Right cardiac atrium (tissue), 5 donors: Measurements from ENCODE around the gene GNAS-AS1. TPM values are rescaled to one million over a fixed set of nuclear protein-coding genes. Genes with fewer than 3 reads are reported as not detected.

Experiments
- ATAC-seq, 2 donors: fragments of 200-7000 bp; cut with Tn5 transposase; one replicate each; pipeline versions ENCODE4 v1.8.0 to v1.9.1; 2020; ENCODE audit warnings: moderate library complexity in 2 of 2, mild to moderate bottlenecking in 1 of 2
- DNase-seq, 3 donors: peaks; one replicate each; pipeline ENCODE4 v3.0.0-alpha.2; 2020
- H3K27ac ChIP-seq: one replicate; pipeline ENCODE4 v1.5.1; 2013; ENCODE audit warnings: mild to moderate bottlenecking, low read length, control low read depth, moderate library complexity
- H3K27me3 ChIP-seq: one replicate; pipeline ENCODE4 v1.6.1; 2013; ENCODE audit not compliant: control insufficient read depth, insufficient read depth
- H3K4me1 ChIP-seq: one replicate; pipeline ENCODE4 v1.6.1; 2013; ENCODE audit warnings: low read length; ENCODE audit not compliant: control insufficient read depth, insufficient read depth
- H3K4me3 ChIP-seq: one replicate; pipeline ENCODE4 v1.5.1; 2013; ENCODE audit warnings: low read length, control low read depth
- H3K9me3 ChIP-seq: one replicate; pipeline ENCODE4 v1.6.1; 2013; ENCODE audit warnings: low read length; ENCODE audit not compliant: control insufficient read depth
- WGBS: extraction: QIAGEN DNeasy Blood & Tissue Kit; methylation state at CpG from one replicate; pipeline ENCODE4 v1.1.7; 2013; 5-methylcytosine and 5-hydroxymethylcytosine counted together
- intact Hi-C, 4 donors: fragments of 100-400 bp; cut with DNase I; formaldehyde crosslinking; loops; one replicate each; pipeline versions ENCODE4 v1.11.0 to v1.14.0; 2022 to 2023
- polyA plus RNA-seq: library from polyadenylated mRNA; stranded (reverse); fragments of 200-250 nt; gene quantifications from one replicate; pipeline ENCODE4 v1.2.3, GENCODE V29; 2013
- total RNA-seq, 4 donors: library from RNA; stranded (reverse); fragmentation: NEBNext Ultra II Directional; extraction: Animal tissue kit (Norgen Biotek cat#: 25700); gene quantifications; one replicate each; pipeline ENCODE4 v1.2.1, GENCODE V29; 2021
- donor health status: healthy with polysubstance abuse.
- donor health status: DM: no; HTN: yes; CAD: no.
- donor health status: DM: no; HTN: no; CAD: no.
- donor health status: DM: no; HTN: yes; CAD: no; lungs with severe emphysema.
- donor health status: DM: yes; HTN: yes; CAD: no.

The GNAS-AS1 gene
- total and polyA plus RNA-seq, 5 donors = 0.32 to 0.74 (median 0.50) TPM

DNA sequence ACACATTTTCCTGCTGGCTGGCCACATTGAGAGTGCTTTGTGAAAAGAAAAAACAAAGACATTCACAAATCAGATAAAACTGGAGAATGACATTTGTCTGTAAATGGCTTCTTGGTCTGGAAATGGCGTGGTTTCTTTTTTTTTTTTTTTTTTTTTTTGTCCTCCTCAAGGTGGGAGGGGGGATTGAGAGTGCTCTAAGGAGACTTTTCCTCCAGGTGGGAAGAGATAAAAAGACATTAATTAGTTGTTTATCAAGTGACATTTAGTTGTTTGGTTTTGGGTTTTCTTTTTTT lies 42.2 kb upstream of the GNAS-AS1 start:
- no peak for DNase-seq
- Histone ChIP-seq H3K27ac (no peak overlapping the region), H3K9me3 (no peaks in the 10 kb centered on the region), H3K4me1 (peaks cover 3% of the 10 kb centered on the region), H3K4me3 (peak overlapping the region; percentile 100), H3K27me3 (no peaks in the 10 kb centered on the region)
- WGBS = 0% methylated on average over 1 of the region's 1 CpG
- intact Hi-C loops = loop anchor here (2.0 to 10.0 kb wide), 5 partner anchors 88 to 152 kb away; partner anchors contain the start of genes NELFCD (in 3 of the 4), ATP5F1E (in 2 of the 4), PRELID3B (in 1 of the 4) and TUBB1 (in 1 of the 4)
- ATAC-seq = no peak

DNA sequence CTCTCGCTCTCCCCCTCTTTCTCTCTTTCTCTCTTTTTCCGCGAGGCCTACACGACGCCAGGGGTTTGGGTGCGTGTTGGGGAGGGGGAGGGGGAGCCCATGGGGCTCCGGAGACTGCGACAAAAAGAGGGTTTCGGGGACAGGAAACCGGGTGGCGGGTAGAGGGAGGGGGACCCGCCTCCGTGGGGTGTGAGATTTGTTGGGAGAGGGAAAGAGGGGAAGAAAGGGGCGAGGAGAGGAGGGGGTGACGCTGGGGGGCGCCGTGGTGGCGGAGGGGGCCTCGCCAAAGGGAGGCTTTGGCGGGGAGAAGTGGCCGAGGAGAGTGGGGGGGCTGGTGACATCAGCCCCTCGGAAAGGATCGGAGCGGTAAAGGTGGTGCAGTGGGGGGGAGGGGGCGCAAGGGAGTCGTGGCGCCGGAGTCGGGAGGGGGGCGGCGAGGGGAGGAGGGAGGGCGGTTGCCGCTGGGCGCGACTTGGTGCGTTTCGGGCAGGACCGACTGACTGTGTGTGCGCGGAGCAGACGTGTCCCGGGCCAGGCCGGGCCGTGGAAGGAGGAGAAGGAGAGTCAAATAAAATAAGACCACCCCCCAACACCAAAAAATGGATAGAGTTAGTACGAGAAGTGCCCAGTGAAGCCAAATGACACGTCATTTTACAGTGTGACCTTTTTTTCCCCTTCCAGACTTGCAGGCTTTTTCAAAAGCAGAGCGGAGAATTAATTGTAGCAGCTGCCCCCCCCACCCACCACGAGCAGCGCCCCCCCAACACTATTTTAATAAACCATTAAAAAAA lies 41.6 kb upstream of the GNAS-AS1 start:
- peak overlapping the region; percentile 86 for H3K27ac ChIP-seq
- H3K4me3 ChIP-seq = peak overlapping the region; percentile 100
- peak; percentile 42 to 50 for ATAC-seq
- WGBS = under 1% methylated on average over 49 of the region's 49 CpGs
- intact Hi-C loops = loop anchor here (2.0 to 10.0 kb wide), 5 partner anchors 88 to 152 kb away; partner anchors contain the start of genes NELFCD (in 3 of the 4), ATP5F1E (in 2 of the 4), PRELID3B (in 1 of the 4) and TUBB1 (in 1 of the 4)
- DNase-seq = peak; percentile 79 to 92 (median 91)
- no peaks in the 10 kb centered on the region for H3K27me3 ChIP-seq
- no peaks in the 10 kb centered on the region for H3K9me3 ChIP-seq
- H3K4me1 ChIP-seq = peaks cover 3% of the 10 kb centered on the region

DNA sequence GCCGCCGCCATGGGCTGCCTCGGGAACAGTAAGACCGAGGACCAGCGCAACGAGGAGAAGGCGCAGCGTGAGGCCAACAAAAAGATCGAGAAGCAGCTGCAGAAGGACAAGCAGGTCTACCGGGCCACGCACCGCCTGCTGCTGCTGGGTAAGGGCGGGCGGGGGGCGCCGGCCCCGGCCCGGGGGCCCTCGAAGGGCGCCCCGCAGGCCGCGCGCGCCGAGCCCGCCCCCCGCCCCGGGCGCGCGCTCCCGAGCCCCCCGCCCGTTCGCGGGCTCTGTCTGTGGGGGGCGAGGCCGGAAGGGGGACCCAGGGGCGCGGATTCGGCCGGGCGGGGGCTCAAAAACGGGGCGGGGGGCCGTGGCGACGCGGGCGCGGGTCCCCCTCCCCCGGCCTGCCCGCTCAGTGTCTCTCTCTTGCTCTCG lies 41.0 kb upstream of the GNAS-AS1 start:
- Histone ChIP-seq H3K9me3 (no peaks in the 10 kb centered on the region), H3K27ac (peak overlapping the region; percentile 99), H3K4me1 (peaks cover 3% of the 10 kb centered on the region), H3K27me3 (no peaks in the 10 kb centered on the region), H3K4me3 (peak overlapping the region; percentile 100)
- no peak for ATAC-seq
- DNase-seq = peak; percentile 38 to 79 (median 71)
- WGBS = 1% methylated on average over 47 of the region's 55 CpGs
- intact Hi-C loops = loop anchor here (2.0 to 10.0 kb wide), 5 partner anchors 89 to 153 kb away; partner anchors contain the start of genes NELFCD (in 3 of the 4), ATP5F1E (in 2 of the 4), PRELID3B (in 1 of the 4) and TUBB1 (in 1 of the 4)

DNA sequence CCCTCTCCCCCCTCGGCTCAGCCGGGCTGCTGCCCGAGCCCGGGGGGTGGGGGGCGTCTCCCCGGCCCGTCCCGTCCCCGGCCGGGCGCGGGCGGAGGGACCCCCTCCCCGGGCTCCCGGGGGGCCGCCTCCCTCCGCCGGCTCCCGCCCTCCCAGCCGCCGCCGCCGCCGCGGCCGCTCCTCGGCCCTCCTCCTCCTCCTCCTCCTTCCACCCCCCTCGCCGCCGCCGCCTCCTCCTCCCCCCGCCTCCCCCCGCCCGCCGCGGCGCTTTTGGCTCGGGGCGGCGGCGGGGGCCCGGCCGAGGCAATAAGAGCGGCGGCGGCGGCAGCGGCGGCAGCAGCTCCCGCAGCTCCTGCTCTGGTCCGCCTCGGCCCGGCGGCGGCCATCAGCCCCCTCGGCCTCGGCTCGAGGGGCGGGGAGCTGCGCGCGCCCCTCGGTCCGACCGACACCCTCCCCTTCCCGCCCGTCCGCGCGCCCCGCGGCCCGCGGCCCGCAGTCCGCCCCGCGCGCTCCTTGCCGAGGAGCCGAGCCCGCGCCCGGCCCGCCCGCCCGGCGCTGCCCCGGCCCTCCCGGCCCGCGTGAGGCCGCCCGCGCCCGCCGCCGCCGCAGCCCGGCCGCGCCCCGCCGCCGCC lies 40.5 kb upstream of the GNAS-AS1 start:
- WGBS = under 1% methylated on average over 103 of the region's 105 CpGs
- intact Hi-C loops = loop anchor here (5.0 to 10.0 kb wide), 4 partner anchors 94 to 154 kb away; partner anchors contain the start of genes ATP5F1E (in 2 of the 4), NELFCD (in 2 of the 4), PRELID3B (in 1 of the 4) and TUBB1 (in 1 of the 4)

DNA sequence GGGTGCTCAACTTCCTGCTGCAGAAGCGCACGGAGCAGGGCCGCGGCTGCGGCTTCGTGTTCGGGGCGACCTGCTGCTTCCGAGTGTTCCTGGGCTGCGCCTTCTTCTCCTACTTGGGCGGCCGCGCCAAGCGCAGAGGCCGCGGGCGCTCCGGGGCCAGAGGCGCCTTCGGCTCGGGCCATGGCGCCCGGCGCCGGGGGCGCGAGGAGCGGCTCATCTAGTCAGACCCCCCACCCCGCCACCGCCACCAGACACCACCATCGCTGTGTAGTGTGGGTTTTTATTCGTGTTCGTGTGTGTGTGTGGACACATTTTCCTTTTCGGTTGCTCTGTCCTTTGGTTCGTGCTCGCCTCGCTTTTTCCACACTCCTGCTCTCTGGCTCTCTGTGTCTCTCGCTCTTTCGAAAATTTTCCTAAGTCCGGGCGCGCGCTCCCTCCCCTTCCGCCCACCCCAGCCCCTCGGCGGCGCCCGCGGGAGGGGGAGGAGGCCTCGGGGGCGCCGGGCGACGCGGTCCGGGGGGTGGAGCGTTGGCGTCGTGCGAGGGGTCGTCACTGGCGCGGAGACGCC lies 39.9 kb upstream of the GNAS-AS1 start:
- Histone ChIP-seq H3K4me3 (peak overlapping the region; percentile 100), H3K4me1 (no peaks in the 10 kb centered on the region), H3K9me3 (no peaks in the 10 kb centered on the region), H3K27ac (peak overlapping the region; percentile 76), H3K27me3 (no peaks in the 10 kb centered on the region)
- peak; percentile 83 to 86 for ATAC-seq
- intact Hi-C loops = loop anchor here (5.0 to 10.0 kb wide), 4 partner anchors 94 to 154 kb away; partner anchors contain the start of genes ATP5F1E (in 2 of the 4), NELFCD (in 2 of the 4), PRELID3B (in 1 of the 4) and TUBB1 (in 1 of the 4)
- under 1% methylated on average over 63 of the region's 64 CpGs for WGBS
- DNase-seq = peak; percentile 86 to 95 (median 93)

More for the DNA sequence above, 40.5 kb upstream of the GNAS-AS1 start:
- Histone ChIP-seq H3K4me3 (peak overlapping the region; percentile 100), H3K27me3 (no peaks in the 10 kb centered on the region), H3K4me1 (peaks cover under 1% of the 10 kb centered on the region), H3K27ac (peak overlapping the region; percentile 99), H3K9me3 (no peaks in the 10 kb centered on the region)
- peak; percentile 59 to 63 for ATAC-seq
- peak; percentile 84 to 92 (median 91) for DNase-seq

DNA sequence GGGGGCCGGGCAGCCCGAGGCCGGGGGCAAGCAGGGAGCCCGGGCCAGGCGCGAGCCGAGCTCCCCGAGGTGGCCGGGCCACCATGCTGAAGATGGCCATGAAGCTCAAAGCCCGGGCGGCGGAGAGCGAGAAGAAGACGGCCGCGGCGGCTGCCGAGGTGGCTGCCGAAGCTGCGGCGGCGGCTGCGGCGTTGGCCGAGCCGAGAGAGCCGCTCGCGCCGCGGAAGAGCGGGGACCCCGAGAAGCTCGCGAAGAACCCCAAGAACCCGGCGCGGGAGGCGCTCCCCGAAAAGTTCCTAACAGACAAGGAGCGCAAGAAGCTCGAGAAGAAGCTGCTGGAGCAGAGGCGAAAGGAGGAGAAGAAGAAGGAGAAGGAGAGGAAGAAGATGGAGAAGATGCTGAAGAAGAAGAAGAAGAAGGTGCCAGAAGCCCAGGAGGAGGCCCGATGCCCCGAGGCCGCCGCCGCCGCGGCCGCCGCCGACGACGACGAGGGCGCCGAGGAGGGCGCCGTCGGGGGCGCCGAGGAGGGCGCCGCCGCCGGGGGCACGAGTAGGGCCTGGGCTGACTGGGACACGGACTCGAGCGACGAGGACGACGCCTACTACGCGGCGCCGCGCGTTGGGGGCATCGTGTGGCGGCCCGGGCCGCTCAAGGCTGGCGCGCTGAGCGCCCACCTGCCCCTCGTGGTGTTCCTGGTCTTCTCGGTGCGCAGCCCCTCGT lies 39.3 kb upstream of the GNAS-AS1 start:
- H3K9me3 ChIP-seq = no peaks in the 10 kb centered on the region
- H3K27me3 ChIP-seq = no peaks in the 10 kb centered on the region
- DNase-seq (peak; percentile 16 to 65 (median 61)), ATAC-seq (peak; percentile 0 to 1)
- no peaks in the 10 kb centered on the region for H3K4me1 ChIP-seq
- 28% methylated on average over 91 of the region's 91 CpGs for WGBS
- intact Hi-C loops = loop anchor here (5.0 to 10.0 kb wide), 4 partner anchors 95 to 155 kb away; partner anchors contain the start of genes ATP5F1E (in 2 of the 4), NELFCD (in 2 of the 4), PRELID3B (in 1 of the 4) and TUBB1 (in 1 of the 4)
- H3K27ac ChIP-seq = peak overlapping the region; percentile 76
- peak overlapping the region; percentile 100 for H3K4me3 ChIP-seq

DNA sequence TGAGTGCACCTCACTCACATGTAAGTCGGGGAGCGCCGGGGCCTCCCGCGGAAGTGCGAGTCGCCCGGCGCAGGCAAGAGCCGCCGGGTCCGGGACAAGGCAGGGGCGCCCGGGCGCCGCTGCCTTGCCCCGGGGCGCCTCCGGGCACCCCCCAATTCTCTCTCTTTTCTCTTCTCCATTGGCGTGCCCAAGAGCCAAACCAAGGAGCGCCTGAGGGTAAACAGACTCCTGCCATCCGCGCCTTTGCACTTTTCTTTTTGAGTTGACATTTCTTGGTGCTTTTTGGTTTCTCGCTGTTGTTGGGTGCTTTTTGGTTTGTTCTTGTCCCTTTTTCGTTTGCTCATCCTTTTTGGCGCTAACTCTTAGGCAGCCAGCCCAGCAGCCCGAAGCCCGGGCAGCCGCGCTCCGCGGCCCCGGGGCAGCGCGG lies 38.6 kb upstream of the GNAS-AS1 start:
- no peak for DNase-seq
- ATAC-seq = no peak

DNA sequence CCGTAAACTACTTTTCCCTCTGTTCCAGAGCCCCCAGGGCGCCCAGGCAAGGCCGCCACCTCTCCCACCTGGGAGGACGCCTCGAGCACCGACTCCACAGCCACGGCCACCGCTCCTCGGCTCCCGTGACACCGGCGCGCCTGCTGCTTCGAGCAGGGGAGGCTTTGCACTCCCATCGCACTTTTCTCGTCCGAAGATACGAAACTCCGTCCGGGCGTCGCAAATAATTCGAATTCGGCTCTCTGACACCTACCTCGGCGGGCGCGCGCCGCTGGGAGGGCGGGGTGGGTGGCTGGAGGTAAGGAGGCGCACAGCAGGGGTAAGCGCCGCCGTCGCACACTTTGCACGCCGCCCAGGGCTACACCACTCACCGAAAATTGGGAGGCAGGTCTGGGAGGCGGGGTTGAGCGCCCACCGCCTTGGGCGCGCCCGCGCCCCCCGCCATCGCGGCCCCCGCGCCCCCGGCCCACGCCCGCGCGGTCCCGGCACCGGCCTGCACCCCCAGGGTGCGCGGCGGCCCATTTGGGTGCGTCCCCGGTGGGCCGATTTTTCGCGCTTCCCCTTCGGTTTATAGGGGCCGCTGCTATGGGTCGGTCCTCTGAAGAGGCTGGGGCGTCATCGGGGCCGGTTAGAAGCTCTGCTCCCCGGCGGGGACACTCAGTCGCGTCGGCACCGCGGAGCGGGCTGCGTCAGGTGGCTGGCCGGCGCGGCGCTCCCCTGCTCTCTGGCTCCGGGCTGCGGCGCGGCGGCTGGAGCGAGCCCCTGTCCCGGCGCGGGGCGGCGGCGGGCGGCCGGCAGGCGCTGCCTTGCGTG lies 38.0 kb upstream of the GNAS-AS1 start:
- H3K4me1 ChIP-seq = no peaks in the 10 kb centered on the region
- ATAC-seq (peak; percentile 64 to 72), DNase-seq (peak; percentile 85 to 93 (median 93))
- intact Hi-C loops = no loop called here
- peak overlapping the region; percentile 100 for H3K4me3 ChIP-seq
- 52% methylated on average over 101 of the region's 101 CpGs for WGBS
- H3K27me3 ChIP-seq = no peaks in the 10 kb centered on the region
- no peaks in the 10 kb centered on the region for H3K9me3 ChIP-seq
- peak overlapping the region; percentile 39 for H3K27ac ChIP-seq

More for the DNA sequence above, 38.6 kb upstream of the GNAS-AS1 start:
- WGBS = 52% methylated on average over 35 of the region's 35 CpGs
- no peaks in the 10 kb centered on the region for H3K4me1 ChIP-seq
- H3K27ac ChIP-seq = peak overlapping the region; percentile 39
- H3K4me3 ChIP-seq = peak overlapping the region; percentile 100
- no peaks in the 10 kb centered on the region for H3K9me3 ChIP-seq
- intact Hi-C loops = no loop called here
- no peaks in the 10 kb centered on the region for H3K27me3 ChIP-seq

DNA sequence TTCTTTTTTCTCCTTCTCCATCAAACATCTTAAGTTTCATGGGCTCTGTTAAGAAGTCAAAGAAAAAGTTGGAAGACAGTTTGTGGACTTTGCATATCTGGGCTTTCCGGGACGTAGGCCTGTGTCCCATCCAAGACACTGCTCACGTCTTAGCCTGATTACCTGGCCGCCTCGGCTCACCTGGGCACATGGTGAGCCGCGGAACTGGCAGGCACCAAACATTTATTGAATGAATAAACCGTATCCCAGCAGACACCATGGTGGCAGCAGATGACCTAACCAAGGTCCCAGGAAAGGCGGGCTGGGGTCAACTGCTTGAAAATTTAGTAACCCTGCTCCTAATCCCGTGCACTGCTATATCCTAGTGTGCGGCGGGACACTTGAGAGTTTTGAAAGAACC lies 37.4 kb upstream of the GNAS-AS1 start:
- H3K27me3 ChIP-seq = no peaks in the 10 kb centered on the region
- intact Hi-C loops = no loop called here
- WGBS = 57% methylated on average over 12 of the region's 12 CpGs
- no peaks in the 10 kb centered on the region for H3K4me1 ChIP-seq
- H3K27ac ChIP-seq = no peak overlapping the region
- no peak for DNase-seq
- ATAC-seq = no peak
- peak overlapping the region; percentile 100 for H3K4me3 ChIP-seq
- no peaks in the 10 kb centered on the region for H3K9me3 ChIP-seq
